ENCODE results near the gene PIGR.

- TF ChIP-seq TCF4 (CRISPR knock-in tag; IDR thresholded peaks at IDR 0.05; ENCODE audit: borderline replicate concordance), result no peak
- no peak for TF ChIP-seq ZFP3 (CRISPR knock-in tag; IDR thresholded peaks at IDR 0.05)
- TF ChIP-seq ARNTL (CRISPR knock-in tag; IDR thresholded peaks at IDR 0.05; ENCODE audit: borderline replicate concordance, low read depth), result no peak
- no peak for TF ChIP-seq GLIS3 (CRISPR knock-in tag; IDR thresholded peaks at IDR 0.05)
- no peak for TF ChIP-seq PATZ1 (CRISPR knock-in tag; IDR thresholded peaks at IDR 0.05; ENCODE audit: borderline replicate concordance)
- TF ChIP-seq RARB (CRISPR knock-in tag; IDR thresholded peaks at IDR 0.05), result no peak
- no peak for TF ChIP-seq OSR1 (CRISPR knock-in tag; IDR thresholded peaks at IDR 0.05)
These were observed 58.6 kb downstream of the PIGR start for GRCh38 chr1:206887701-206888100.

All from SK-N-SH treated with all-trans-retinoic acid at 6 μM for 48 hours (cell line).